Measurements from ENCODE around the gene ASPG.

The ASPG gene

DNA sequence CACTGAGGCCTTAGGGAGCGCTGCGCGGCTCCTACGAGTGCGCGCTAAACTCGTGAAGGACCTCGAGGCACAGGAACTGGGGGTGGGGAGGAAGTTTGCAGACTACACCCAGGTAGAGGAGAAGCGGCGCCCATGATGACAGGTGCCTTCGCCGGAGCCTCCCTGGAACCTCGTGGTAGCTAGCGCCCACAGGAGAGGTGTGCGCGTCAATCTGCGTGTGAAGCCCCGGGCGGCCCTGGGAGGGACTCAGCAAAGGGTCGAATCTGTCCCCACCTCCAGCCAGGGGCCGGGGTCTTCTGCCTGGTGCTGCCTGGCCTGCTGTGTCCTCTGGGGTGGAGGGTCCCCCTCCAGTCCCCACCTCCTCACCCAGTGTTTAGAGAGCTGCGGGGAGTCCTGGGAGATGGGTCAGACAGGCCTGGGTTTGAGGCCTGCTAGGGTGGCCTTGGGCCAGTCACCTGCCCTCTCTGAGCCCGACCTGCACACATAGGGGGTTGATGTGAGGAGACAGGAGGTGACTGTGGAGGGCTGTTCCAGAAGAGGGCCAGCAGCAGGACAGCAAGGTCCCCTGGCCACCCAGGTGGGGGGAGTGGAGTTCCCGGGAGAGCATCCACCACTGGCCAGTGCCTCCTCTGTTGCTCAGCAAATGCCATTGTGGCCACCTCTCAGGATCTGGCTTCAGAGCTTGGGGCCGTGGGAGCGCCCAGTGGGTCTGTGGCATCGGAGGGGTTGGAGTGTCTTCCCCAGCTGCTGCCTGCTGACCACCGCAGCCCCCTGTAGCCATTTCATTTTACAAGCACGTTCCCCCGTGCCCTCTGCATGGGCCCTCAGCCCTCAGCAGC, 32.7 kb downstream of the ASPG start:
- no peak for DNase-seq

DNA sequence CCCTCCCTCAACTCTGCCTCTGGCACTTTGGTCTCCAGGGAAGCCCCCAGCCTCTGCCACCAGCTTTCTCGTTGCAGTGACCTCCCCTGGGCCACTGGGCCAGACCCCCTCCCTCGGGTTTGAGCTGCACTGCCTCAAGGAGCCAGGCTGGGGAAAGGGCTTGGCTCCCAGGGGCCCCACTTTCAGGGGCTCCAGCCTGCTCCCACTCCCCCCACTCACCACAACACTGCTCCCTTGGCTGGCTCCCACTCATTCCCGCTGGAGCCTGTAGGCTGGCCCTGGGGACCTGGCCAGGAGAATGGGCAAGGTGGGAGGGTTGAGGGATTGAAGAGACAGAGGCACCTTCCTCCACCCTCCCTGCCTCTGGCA, 33.6 kb downstream of the ASPG start:
- DNase-seq, result no peak

DNA sequence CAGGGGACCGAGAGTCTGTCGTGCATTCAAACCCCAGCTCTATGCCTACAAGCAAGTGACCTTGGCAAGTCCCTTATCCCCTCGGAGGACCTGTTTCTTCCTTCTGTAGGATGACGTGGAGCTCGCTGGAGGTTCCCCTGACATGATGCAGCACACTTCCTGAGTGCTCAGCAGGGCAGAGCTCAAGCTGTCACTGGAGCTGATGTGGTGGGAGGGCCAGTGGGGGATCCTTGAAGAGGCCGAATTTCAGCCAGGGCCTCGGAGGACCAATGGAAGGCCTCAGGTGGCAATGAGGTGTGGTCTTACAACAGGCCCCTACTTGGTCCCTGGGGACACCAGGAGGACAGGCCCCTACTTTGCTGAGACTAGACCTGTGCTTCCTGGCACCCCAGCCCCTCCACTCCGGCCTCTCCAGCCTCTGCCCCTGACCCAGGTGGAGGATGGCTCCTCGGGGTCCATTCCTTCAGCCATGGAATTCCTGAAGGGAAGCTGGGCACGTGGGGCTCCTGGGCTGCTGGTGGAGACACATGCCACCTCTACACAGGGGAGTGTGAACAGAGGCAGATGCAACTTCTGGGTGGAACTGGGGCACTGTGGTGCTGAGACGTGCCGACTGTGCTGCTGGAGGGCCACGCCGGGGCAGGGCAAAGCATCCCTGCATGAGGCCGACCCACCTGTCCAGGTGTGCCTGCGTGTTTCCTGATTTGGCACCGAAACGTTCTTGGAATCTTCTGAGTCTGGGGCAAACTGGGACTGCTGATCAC, 34.2 kb downstream of the ASPG start:
- no peak for DNase-seq

DNA sequence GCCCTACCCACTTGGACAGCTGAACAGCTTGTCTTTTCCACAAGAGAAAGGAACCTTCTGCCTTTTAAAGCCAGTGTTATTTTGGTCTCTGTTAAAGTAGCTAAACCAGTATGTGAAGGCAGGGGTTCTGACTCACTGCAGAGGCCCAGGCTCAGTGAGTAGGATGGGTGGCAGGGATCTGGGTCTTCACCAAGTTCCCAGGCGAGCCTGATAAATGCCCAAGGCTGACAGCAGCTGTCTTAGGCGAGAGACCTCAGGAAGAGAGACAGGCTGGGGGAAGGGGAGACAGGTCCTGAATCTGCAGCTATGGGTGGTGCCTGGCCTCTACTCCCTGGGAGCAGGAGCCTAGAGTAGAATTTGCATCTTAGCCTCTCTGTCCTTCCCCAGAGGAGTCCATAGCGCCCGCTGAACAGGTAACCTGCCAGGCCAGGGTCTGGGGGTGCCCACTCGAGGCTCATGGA, 34.8 kb downstream of the ASPG start:
- no peak for DNase-seq

DNA sequence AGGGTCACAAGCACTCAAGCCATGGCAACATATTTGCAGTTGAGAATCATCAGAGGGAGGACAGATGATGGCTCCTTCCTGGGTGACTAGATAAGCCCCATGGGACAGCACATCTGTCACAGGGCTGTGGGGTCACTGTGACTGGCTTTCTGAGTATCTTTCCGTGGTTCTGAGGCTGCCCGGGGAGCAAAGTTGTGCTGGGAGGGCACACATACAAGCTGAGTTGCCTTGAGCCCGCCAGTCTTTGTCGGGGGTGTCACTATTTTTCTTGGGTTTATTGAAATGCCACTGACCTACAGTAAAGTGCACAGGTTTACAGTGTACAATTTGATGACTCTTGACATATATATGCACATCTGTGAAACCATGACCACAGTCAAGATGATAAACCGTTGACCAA, 35.6 kb downstream of the ASPG start:
- no peak for DNase-seq

DNA sequence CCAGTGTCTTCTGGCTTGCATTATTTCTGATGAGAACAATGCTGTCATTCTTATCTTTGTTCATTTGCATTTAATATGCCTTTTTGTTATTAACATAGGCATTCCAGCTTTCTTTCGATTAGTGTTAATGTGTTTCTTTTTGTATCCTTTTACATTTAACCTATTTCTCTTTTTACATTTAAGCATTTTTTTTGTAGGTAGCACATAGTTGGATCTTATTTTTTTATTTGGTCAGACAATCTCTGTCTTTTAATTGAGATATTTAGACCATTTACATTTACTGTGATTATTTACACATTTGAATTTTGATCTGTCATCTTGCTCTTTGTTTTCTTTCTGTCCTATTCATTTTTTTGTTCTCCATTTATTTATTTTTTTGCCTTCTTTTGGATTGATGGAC, 38.4 kb downstream of the ASPG start:
- DNase-seq, result no peak

DNA sequence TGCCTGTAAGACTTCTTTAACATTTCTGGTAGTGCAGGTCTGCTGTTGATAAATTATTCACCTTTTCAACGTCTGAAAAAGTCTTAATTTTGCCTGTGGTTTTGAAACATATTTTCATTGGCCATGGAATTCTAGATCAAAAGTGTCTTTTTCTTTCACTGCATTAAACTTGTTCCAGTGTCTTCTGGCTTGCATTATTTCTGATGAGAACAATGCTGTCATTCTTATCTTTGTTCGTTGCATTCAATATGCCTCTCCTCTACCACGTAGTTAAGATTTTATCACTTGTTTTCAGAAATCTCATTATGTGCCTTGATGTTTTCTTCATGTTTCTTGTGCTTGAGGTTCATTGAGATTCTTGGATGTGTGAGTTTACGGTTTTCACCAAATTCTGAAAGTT, 39.5 kb downstream of the ASPG start:
- DNase-seq, result no peak

DNA sequence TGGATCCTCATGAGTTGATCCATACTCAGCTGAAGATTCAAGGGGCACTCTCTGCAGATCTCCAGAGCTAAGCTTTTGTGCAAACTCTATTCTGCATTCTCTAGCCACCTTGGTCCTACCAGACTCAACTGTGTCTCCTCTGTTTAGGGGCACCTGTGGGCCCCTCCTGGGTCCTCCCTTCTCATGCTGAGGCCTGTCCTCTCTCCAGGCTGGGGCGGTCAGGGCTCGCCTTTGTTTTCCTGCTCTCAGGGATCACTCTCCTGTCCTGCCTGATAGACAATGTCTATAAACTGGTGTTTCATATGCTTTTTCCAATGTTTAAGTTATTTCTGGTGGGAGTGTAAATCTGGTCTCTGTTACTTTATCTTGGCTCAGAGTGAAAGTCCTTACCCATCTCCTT, 41.3 kb downstream of the ASPG start:
- DNase-seq, result no peak

DNA sequence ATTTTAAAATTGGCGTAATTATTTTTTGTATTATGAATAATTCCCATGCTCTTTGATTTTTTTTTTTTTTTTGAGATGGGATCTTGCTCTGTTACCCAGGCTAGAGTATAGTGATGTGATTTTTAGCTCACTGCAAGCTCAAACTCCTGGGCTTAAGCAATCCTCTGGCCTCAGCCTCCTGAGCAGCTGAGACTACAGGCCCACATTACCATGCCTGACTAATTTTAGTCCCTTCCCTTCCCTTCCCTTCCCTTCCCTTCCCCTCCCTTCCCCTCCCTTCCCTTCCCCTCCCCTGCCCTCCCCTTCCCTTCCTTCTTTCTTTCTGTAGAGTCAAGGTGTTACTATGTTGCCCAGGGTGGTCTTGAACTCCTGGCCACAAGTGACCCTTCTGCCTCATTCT, 43.5 kb downstream of the ASPG start:
- DNase-seq, result no peak

DNA sequence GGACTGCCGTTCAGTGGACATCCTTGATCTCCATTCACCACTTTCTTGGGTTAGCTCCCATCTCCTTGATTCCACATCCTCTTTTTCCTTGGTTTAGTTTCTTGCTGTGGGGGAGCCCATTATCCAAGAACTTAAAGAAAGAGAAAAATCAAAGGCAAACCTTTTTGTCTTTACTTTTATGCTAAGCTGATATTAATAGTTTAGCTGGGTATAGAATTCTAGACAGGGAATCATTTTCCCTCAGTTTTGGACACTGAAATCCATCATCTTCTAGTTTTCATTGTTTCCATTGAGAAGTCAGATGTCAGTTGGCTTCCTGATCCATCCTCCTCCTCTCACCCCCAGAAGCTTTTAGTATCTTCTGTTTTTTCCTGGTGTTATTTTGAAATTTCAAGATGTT, 44.1 kb downstream of the ASPG start:
- no peak for DNase-seq

DNA sequence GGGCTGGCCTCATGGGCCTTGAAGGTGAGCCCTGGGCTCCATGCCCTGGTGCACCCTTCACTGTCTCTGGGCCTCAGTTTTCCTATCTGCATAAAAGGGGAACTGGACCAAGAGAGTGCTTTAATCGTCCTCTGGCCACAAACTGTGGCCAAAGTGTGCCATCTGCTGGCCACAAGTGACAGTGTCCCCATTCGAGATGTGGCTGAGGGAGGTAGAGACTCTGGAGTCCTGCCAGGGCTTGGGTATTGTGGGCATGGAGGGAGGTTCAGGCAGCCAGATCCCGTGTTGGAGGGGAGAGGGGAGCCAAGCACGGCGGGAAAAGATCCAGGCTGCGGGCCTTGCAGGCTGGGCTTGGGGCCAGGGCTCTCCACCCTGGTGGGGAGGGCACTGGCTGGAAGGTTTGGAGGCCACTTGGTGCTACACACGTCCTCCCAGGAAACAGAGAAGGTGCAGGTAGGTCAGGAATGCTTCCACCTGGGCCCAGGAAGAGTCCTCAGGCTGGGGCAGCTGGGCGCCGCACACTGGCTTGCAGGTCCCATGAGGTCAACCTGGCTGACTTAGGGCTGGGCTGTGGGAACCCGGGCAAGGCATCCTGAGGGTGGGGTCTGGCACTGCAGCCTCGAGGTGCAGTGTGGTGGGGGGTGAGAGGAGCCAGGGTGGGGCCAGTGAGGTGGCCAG, 45.6 kb downstream of the ASPG start:
- peak; percentile 6 to 13 for DNase-seq

DNA sequence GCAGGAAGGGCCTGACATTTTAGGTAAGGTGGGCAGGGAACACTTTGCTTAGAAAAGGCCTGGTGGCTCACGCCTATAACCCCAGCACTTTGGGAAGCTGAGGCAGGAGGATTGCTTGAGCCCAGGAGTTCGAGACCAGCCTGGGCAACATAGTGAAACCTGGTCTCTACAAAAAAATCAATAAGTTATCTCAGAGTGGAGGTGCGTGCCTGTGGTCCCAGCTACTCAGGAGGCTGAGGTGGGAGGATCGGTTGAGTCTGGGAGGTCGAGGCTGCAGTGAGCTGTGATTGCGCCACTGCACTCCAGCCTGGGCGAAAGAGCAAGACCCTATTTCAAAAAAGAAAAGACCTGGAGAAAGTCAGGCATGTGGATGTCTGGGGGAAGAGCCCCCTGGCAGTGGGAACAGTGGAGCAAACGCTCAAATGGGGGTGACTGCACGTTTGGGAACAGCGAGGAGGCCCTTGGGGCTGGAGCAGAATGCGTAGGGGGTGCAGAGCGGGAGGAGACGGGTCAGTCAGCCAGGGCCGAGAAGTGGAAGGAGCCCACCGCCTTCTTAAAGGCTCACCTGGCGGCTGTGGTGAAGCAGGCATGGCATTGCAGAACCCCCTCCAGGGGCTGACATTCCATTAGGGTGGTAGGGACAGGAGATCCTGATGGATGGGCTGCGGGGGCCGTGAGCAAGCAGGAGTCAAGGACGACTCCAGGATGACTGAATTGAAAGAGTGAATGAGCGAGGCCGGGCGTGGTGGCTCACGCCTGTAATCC, 46.6 kb downstream of the ASPG start:
- DNase-seq, result no peak

DNA sequence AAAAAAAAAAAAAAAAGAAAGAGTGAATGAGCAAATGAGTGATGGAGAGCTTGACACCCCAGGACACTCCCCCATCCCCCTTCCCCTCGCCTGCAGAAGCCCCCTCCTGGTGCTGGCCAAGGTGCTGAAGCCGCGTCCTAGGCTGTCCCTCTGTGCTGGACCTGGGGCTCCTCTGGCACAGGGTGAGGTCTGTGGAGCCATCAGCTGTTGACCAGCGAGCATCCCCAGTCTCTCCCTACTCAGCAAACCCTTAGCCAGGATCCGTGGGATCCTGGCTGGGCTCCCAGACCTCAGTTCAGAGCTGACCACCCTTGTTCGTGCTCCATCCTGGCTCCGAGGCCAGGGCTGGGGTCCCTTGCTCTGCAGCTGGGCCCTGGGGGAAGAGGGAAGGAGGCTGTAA, 47.5 kb downstream of the ASPG start:
- DNase-seq, result no peak

DNA sequence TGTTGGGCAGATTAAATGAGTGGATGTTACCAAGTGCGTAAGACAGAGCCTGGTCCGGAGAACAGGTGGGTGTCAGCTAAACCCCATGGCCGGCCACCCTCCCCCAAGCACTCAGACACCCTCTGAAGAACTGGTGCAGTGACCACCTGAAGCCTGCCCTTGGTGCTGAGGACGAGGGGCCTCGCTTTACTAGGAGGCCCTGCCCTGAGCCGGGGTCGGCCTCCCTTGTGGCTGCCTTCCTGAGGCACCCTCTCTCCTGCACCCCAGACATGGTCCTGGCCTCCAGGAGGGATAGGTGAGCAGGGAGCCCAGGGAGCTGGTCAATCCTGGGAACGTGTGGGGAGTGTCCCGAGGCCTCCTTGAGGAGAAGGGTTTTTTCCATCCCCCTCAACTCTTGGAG, 48.0 kb downstream of the ASPG start:
- DNase-seq, result no peak

DNA sequence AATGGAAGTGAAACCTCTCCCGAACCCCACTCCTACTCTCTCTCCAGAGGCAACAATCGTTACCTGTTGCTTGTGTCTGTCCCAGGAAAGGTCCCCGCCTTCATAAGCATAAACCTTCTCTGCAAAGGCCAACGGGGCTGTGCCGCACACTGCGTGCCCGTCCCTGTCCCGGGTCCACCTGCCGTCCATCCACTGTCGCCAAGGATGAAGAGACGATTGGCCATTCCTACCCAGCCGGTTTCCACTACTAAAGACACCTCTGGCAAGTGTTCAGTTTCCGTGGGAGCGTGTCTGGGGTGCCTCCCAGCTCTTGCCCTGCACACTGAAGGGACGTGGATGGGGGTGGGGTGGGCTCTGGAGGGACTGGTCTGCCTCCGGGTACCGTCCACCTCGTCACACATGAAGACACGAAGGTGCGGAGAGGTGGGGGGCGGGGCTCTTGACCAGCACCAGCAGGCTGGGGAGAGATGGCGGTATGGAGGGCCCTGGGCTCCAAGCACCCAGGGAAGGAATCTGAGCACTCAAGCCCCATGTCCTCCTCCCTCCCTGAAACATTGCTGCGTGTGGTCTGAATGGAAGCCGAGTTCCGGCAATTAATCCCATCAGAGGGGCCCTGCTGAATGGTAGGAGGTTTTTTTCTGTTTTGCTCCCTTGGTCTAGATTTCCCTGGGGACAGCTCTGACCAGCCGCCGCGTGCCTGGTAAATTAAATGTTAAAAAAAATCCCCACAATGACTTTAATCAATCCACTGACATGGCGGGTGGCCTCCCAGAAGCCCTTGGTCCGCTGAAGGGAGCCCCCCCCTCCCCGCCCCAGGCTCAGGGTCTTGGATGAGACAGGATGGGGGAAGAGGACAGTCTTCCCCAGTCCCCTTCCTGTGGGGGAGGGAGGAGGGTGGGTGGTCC, 48.8 kb downstream of the ASPG start:
- DNase-seq, result no peak

DNA sequence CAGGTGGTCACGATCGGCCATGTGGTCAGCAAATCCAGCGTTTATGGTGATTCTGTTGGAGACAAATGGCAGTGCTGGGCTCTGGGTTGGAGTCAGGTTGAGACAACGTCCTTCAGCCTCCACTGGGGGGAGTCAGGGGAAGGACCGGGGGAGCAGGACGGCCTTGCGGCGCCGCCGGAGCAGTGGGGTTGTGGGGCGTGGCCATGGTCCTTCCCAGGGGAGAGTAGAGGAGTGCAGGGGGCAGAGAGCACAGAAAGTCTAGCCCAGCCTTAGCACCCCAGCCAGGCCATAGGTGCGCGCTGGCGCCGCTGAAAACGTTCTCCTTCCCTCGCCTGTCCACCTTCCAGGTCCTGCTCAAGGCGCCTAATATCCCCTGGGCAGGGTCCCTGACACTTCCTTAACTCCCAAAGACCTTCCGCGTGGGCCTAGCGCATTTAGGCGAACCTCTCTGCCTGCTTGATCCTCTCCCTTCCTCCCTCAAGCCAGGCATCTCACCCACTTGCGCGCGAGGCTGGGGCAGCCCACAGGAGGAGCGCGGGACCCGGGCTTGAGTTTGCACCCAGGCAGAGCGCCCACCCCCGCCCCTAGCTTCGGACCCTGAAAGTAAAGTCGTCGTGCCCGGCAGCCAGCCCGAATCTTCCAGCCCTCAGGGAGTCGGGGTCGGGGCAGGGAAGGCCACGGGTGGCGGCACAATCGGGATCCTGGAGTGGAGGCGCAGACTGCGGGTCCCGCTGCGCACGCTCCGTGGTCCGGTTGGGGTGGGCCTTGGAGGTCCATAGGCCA, 49.8 kb downstream of the ASPG start:
- peak in 1 of 2 experiments; percentile 3 for DNase-seq

DNA sequence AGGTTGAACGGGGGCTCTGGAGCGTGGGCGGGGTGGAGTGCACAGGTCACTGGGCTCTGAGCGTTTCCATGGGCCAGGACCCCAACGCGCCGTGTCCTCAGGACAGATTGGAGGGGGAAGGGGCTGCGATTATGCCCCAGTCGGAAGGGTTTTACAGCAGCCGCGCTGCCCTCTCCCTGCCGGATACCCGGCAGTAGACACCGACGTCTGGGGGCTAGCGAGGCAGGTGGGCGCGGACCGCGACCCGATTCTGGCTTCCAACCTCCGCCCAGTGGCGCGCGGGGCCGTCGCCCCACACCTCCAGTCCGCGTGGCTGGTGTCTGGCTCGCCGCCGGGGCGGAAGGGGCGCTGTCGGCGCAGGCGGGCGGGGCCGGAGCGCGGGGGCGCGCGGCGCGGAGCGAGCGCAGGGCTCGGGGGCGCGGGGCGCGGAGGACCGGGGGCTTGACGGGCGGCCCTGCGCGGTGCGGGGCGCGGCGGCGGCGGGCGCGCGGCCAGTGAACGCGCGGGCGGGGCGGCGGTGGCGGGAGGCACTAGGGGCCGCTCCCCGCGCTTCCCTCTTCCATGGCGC, 50.5 kb downstream of the ASPG start:
- DNase-seq, result no peak

DNA sequence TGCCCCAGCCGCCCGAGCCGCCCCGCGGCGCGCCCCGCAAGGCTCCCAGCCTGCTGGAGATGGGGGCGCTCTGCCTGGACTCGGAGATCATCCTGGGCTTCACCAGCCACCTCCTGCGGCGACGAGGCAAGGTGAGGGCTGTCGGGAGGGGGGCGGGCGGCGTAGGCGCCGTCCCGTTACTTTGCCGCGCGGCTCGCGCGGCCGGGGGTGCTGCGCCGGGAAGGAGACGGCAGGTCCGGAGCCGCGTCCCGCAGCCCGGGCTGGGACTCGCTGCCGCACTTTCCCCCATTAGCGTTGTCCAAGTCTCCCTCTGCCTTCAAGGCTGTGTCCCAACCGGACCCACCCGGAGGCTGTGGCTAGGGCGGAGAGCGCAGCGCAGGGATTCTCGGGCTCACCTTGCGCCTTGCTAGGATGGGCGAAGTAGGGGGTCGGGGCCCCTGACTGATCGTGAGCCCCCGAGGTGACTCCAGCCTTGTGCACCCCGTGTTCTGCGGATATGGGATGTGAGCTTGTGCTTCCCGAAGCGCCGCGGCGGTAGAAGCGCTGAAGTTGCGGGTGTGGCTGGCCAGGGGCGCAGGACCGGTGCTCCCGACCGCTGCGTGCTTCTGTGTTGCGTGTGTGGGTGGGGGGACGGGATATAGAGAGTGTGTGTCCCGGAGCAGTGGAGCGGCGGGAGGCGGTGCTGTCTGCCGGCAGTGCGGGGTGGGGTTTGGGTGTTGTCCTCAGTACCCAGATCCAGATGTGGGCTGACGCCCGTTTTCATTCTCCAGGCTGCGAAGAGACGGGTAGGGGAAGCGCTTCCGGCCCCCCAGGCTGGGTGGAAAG, 51.2 kb downstream of the ASPG start:
- DNase-seq, result no peak

DNA sequence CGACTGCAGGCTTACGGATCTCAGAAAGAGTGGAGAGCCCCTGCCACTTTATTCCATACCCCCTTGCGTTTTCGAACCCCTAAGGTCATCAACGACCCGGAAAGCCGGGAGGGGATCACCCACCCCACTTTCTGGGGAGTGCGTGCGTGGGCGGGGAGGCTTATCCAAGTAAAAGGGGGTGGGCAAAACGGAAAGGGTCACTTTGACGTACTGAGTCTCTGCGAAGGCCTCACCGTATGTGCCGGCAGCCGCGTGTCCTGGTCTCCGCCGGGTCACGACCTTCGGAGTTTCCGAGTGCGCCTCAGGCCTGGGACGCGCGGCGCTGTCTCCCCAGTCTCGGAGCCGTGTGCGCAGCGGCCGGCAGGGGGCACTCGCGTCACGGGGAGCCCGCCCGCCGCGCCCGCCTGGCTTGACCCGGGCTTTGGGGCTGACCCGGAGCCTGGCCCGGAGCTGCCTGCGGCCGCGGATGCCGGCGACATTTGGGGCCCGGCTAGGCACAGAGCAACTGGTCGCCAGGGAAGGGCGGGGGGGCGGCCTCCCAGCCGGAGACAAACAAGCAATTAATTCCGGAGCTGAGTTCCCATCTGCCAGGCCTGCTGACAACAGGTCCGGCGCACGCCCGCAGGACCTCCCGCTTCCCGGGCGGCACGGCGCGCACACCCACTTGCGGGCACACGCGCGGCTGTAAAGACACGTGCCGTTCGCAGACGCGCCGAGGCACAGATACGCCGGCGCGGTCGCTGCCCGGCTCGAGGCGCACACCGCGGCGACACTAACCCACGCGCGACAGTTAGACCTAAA, 52.0 kb downstream of the ASPG start:
- DNase-seq, result peak; percentile 12 to 37

All from Kasumi-1 (cell line).